Body of pancreas (tissue), 4 donors: Measurements from ENCODE around the gene ZNF486.

Experiments used
- POLR2A ChIP-seq, 3 donors: fragments of 450-650 bp; IDR thresholded peaks; one replicate each; pipeline ENCODE4 v1.6.1; 2016; ENCODE audit warnings: antibody characterized with exemption in 3 of 3, mild to moderate bottlenecking in 2 of 3
- TF ChIP-seq, protein P1 (sequence below), 7 experiments: fragments of 450-650 bp in 4 of 7; fragments of 200-600 bp in 3 of 7; sonication (generic) in 3 of 7; IDR thresholded peaks; one replicate each; pipeline ENCODE4 v1.5.1; 2016 to 2019; ENCODE audit warnings: antibody characterized with exemption in 7 of 7

DNA sequence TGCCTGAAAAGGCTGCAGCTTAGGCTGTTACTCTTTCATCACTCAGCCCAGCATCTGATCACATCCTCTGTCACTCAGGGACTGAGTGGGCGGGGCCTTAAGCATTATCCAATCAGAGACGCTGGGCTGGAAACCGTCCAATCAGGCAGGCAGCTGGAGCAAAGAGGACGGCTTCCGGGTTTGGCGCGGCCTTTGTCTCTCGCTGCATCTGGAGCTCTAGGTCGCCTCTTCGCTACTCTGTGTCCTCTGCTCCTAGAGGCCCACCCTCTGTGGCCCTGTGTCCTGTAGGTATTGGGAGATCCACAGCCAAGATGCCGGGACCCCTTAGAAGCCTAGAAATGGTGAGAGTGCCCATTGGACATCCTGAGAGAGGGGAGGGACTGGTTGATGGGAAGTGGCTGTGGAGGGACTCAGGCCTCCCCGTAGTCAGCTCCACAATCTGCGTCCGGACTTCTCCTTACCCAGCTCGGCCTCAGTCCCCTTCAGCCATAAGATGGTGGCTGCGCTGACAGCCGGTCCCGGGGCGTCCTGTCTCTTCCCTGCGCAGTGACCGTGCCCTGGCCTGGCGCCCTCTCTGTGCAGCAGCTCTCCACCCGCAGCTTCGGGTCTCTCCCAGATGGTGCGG, at the start of gene ZNF486:
- TF ChIP-seq, protein P1, sequence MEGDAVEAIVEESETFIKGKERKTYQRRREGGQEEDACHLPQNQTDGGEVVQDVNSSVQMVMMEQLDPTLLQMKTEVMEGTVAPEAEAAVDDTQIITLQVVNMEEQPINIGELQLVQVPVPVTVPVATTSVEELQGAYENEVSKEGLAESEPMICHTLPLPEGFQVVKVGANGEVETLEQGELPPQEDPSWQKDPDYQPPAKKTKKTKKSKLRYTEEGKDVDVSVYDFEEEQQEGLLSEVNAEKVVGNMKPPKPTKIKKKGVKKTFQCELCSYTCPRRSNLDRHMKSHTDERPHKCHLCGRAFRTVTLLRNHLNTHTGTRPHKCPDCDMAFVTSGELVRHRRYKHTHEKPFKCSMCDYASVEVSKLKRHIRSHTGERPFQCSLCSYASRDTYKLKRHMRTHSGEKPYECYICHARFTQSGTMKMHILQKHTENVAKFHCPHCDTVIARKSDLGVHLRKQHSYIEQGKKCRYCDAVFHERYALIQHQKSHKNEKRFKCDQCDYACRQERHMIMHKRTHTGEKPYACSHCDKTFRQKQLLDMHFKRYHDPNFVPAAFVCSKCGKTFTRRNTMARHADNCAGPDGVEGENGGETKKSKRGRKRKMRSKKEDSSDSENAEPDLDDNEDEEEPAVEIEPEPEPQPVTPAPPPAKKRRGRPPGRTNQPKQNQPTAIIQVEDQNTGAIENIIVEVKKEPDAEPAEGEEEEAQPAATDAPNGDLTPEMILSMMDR (IDR thresholded peaks at IDR 0.05), result no peak
- TF ChIP-seq POLR2A (IDR thresholded peaks at IDR 0.05), result peak; percentile 51 to 88 (median 77)
